ENCODE results near the gene TMEM114. TPM values are rescaled to one million over a fixed set of nuclear protein-coding genes. Genes with fewer than 3 reads are reported as not detected.

TMEM114 gene
- total RNA-seq, 1 experiment from 2014 or later: not detected

DNA sequence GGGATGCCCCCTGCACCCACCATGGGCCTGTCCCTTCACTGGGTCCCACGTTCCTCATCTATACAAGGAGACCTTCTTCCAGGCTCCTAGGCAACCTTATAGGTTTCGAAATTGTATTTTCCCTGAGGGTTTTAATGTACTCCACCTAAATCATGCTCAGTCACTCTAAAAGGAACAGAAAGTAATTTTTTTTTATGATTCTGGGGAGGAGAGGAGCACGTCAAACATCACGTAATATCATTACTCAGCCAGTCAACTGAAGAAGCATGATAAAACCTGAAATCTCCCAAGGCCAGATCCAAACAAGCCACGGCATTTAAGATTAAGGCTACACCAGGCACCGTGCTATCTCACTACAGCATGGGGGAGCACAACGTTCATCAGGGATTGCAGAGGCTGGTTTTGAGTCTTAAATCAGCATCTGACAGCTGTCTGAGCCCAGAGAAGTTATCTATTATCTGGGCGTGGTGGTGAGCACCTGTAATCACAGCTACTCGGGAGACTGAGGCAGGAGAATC, 3.9 kb upstream of the TMEM114 start:
- TF ChIP-seq CTCF (IDR thresholded peaks at IDR 0.05) (no peak), POLR2AphosphoS5 (IDR thresholded peaks at IDR 0.05; ENCODE audit: low read depth, low read length) (no peak), TCF7L2 (IDR thresholded peaks at IDR 0.05; ENCODE audit: low read depth, low read length) (no peak), SIN3A (IDR thresholded peaks at IDR 0.05; ENCODE audit: borderline replicate concordance, insufficient read depth, low read depth, low read length) (no peak)
- TF ChIP-seq, protein P1, sequence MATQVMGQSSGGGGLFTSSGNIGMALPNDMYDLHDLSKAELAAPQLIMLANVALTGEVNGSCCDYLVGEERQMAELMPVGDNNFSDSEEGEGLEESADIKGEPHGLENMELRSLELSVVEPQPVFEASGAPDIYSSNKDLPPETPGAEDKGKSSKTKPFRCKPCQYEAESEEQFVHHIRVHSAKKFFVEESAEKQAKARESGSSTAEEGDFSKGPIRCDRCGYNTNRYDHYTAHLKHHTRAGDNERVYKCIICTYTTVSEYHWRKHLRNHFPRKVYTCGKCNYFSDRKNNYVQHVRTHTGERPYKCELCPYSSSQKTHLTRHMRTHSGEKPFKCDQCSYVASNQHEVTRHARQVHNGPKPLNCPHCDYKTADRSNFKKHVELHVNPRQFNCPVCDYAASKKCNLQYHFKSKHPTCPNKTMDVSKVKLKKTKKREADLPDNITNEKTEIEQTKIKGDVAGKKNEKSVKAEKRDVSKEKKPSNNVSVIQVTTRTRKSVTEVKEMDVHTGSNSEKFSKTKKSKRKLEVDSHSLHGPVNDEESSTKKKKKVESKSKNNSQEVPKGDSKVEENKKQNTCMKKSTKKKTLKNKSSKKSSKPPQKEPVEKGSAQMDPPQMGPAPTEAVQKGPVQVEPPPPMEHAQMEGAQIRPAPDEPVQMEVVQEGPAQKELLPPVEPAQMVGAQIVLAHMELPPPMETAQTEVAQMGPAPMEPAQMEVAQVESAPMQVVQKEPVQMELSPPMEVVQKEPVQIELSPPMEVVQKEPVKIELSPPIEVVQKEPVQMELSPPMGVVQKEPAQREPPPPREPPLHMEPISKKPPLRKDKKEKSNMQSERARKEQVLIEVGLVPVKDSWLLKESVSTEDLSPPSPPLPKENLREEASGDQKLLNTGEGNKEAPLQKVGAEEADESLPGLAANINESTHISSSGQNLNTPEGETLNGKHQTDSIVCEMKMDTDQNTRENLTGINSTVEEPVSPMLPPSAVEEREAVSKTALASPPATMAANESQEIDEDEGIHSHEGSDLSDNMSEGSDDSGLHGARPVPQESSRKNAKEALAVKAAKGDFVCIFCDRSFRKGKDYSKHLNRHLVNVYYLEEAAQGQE (IDR thresholded peaks at IDR 0.05; ENCODE audit: insufficient read depth in 1 of 2, low read depth in 2 of 2, low read length in 1 of 2): no peak
- no peak for DNase-seq (ENCODE audit: low read depth, low spot score)

DNA sequence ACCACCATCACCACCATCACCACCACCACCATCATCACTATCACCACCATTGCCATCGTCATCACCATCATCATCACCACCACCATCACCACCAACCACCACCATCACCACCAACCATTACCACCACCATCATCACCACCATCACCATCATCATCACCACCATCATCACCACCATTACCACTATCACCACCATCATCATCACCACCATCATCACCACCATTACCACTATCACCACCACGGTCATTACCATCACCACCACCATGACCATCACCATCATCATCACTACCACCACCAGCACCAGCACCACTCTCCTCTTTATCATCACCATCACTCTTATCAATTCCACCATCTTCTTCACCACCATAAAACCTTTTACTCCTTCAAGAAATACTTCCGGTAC, 1.1 kb upstream of the TMEM114 start:
- no TSS peak for BruUV-seq (replicated peaks)

More for the DNA sequence above, 3.9 kb upstream of the TMEM114 start:
- intact Hi-C loops (cut with micrococcal nuclease; ENCODE audit: unreplicated experiment): no loop called here
- no TSS peak for BruUV-seq (replicated peaks)
- ATAC-seq: no peak
- peaks cover 3% of the 10 kb centered on the region; the same call in 1 of the 2 replicates for H3K27me3 ChIP-seq (ENCODE audit: control insufficient read depth, insufficient read depth, low read length)
- no peak overlapping the region for H3K27ac ChIP-seq (ENCODE audit: low read length)
- H3K9me3 ChIP-seq (ENCODE audit: control insufficient read depth, insufficient read depth, low read depth, low read length): peaks cover 5% of the 10 kb centered on the region; the same call in 1 of the 2 replicates
- no peaks in the 10 kb centered on the region for H3K4me1 ChIP-seq (ENCODE audit: control insufficient read depth, insufficient read depth, low read length)
- ChIA-PET POLR2A (no interaction called here), CTCF (no interaction called here)
- no peak overlapping the region for H3K4me3 ChIP-seq (ENCODE audit: low read depth in 2 of 2, low read length in 2 of 2)
- H3K36me3 ChIP-seq (ENCODE audit: control insufficient read depth, insufficient read depth, low read length): no peaks in the 10 kb centered on the region
- in situ Hi-C loops (cut with HindIII; ENCODE audit: low pct_unique_long_range_greater_than_20kb, low sequenced_read_pairs): no loop called here

More for the DNA sequence above, 1.1 kb upstream of the TMEM114 start:
- CTCF ChIA-PET: no interaction called here
- Histone ChIP-seq H3K27ac (ENCODE audit: low read length) (no peak overlapping the region), H3K27me3 (ENCODE audit: control insufficient read depth, insufficient read depth, low read length) (peaks cover 15% of the 10 kb centered on the region), H3K4me1 (ENCODE audit: control insufficient read depth, insufficient read depth, low read length) (no peaks in the 10 kb centered on the region), H3K9me3 (ENCODE audit: control insufficient read depth, insufficient read depth, low read depth, low read length) (0 out of 2 replicates have a peak, but pooled peaks cover 4% of the 10 kb centered on the region), H3K4me3 (ENCODE audit: low read depth in 2 of 2, low read length in 2 of 2) (no peak overlapping the region), H3K36me3 (ENCODE audit: control insufficient read depth, insufficient read depth, low read length) (no peaks in the 10 kb centered on the region)
- no peak for ATAC-seq
- POLR2A ChIA-PET: no interaction called here
- in situ Hi-C loops (cut with HindIII; ENCODE audit: low pct_unique_long_range_greater_than_20kb, low sequenced_read_pairs): no loop called here
- no peak for DNase-seq (ENCODE audit: low read depth, low spot score)
- TF ChIP-seq TCF7L2 (IDR thresholded peaks at IDR 0.05; ENCODE audit: low read depth, low read length) (no peak), POLR2AphosphoS5 (IDR thresholded peaks at IDR 0.05; ENCODE audit: low read depth, low read length) (no peak), SIN3A (IDR thresholded peaks at IDR 0.05; ENCODE audit: borderline replicate concordance, insufficient read depth, low read depth, low read length) (no peak), CTCF (IDR thresholded peaks at IDR 0.05) (no peak)
- TF ChIP-seq, protein P1 (IDR thresholded peaks at IDR 0.05; ENCODE audit: insufficient read depth in 1 of 2, low read depth in 2 of 2, low read length in 1 of 2): no peak
- intact Hi-C loops (cut with micrococcal nuclease; ENCODE audit: unreplicated experiment): no loop called here
